Psoas muscle (tissue), 8 donors: ENCODE measurements around the gene C21orf58. TPM values are rescaled to one million over a fixed set of nuclear protein-coding genes. Genes with fewer than 3 reads are reported as not detected.
"Not testable (repeated sequence)": the region's sequence is repeated elsewhere in the genome, so short reads cannot be mapped to it uniquely, and the experiment has no call there.

ENCODE experiments used
- ATAC-seq, 4 donors: fragments of 200-7000 bp; cut with Tn5 transposase; one replicate each; pipeline ENCODE4 v1.9.1; 2020; ENCODE audit warnings: moderate library complexity in 3 of 4, mild to moderate bottlenecking in 2 of 4
- DNase-seq, 2 donors: peaks; one replicate each; pipeline ENCODE4 v3.0.0-alpha.2; 2020
- H3K27ac ChIP-seq: fragments of 200-600 bp; one replicate; pipeline ENCODE4 v1.8.0; 2022
- H3K27me3 ChIP-seq, 3 donors: fragments of 200-600 bp in 1 of 3; one replicate each; pipeline versions ENCODE4 v1.6.1 to v1.8.0; 2013 to 2022; ENCODE audit warnings: low read length in 2 of 3, mild to moderate bottlenecking in 2 of 3, moderate library complexity in 1 of 3; ENCODE audit not compliant: insufficient read depth in 3 of 3
- H3K36me3 ChIP-seq, 2 donors: fragments of 200-600 bp in 1 of 2; one replicate each; pipeline versions ENCODE4 v1.6.1 to v1.8.0; 2013 to 2022; ENCODE audit warnings: low read depth in 1 of 2, mild to moderate bottlenecking in 1 of 2, moderate library complexity in 1 of 2; ENCODE audit not compliant: insufficient read depth in 1 of 2
- H3K4me1 ChIP-seq: fragments of 200-600 bp; one replicate; pipeline ENCODE4 v1.8.0; 2022
- H3K4me3 ChIP-seq: fragments of 200-600 bp; one replicate; pipeline ENCODE4 v1.8.0; 2022; ENCODE audit warnings: mild to moderate bottlenecking
- H3K9me3 ChIP-seq: fragments of 200-600 bp; one replicate; pipeline ENCODE4 v1.8.0; 2022
- WGBS, 3 donors: extraction: QIAGEN DNeasy Blood & Tissue Kit; methylation state at CpG; one replicate each; pipeline versions ENCODE4 v1.1.6 to v1.1.7; 2013; 5-methylcytosine and 5-hydroxymethylcytosine counted together
- intact Hi-C, 2 donors: fragments of 100-400 bp; cut with DNase I; formaldehyde crosslinking; loops; one replicate each; pipeline versions ENCODE4 v1.11.0 to v1.14.2; 2022
- long read RNA-seq, 2 donors: library from polyadenylated mRNA; unstranded; transcript quantifications; one replicate each; pipeline ENCODE4 v2.0.0, GENCODE V29; 2021
- polyA plus RNA-seq, 3 donors: library from polyadenylated mRNA; stranded (reverse); fragments of 200-250 nt; gene quantifications; one replicate each; pipeline ENCODE4 v1.2.3, GENCODE V29; 2013
- total RNA-seq, 4 donors: library from RNA; stranded (reverse); fragmentation: NEBNext Ultra II Directional in 2 of 4; extraction: Animal tissue kit (Norgen Biotek cat#: 25700) in 2 of 4; gene quantifications; one replicate each; pipeline versions ENCODE4 v1.2.1 to v1.2.4, GENCODE V29; 2021 to 2023
- TF ChIP-seq, protein P1 (sequence below): fragments of 200-600 bp; IDR thresholded peaks from one replicate; pipeline ENCODE4 v1.8.0; 2022; ENCODE audit warnings: antibody characterized with exemption
- donor health status: healthy with polysubstance abuse.
- donor health status: DM: no; HTN: no; CAD: no; lungs with moderate emphysema.
- donor health status: Bipolar disorder and iron deficiency.
- donor health status: healthy.
- donor health status: DM: yes; HTN: yes; CAD: no.
- donor health status: DM: no; HTN: no; CAD: no.
- donor health status: DM: no; HTN: no; CAD: no.
- donor health status: DM: yes; HTN: yes; CAD: no.

Gene C21orf58
- 1 to 10 TPM in 3 of 4 donors, under 1 TPM in 1; 0.49 to 3.0 (median 1.1) TPM for total RNA-seq
- polyA plus RNA-seq, result 1 to 10 TPM in 1 of 3 donors, under 1 TPM in 2; 0.38 to 2.3 (median 0.47) TPM
- long read RNA-seq, donor 1, result 0 reads
- long read RNA-seq, donor 2, partial matches to known transcripts, result 0 of 2 reads
- long read RNA-seq, donor 2, other reads (novel, unspliced or antisense), result 2 of 2 reads

DNA sequence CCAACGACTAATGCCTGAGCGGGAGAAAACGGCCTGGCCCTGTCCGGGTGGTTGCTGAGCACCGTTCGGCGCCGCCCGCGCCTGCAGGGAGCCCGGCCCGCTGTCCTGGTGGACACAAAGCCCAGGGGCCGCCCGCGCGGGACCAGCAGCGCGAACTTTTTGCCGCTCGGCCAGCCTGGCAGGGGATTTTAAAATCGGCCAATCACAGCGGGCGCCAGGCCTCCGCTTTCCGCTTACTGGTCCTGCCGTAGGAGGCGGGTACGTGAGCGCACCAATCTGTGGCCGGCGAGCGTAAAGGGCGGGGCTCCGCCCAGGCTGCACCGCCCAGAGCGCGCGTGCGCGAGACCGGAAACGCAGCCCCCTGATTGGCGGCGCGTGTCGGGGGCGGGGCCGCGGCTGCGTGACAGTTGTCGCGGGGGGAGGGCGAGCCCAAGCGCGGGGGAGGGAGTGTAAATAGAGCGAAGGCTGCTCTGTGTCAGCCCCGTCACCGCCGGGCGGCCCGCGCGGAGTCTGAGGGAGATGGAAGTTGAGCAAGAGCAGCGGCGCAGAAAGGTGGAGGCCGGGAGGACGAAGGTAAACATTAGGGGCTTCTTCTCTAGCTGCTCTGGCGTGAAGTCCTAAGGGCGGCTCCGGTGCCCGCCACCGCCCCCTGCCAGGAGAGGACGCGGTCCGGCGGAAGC is at the start of gene C21orf58, which contains the start of gene PCNT:
TSS of gene C21orf58 (minus strand) at position 161 of the 680 bp plus-strand sequence. CDS start 1,132 bp downstream, outside the sequence.
TSS of gene PCNT (plus strand) at position 447 of the 680 bp plus-strand sequence. CDS start at position 520, 73 bp downstream.
- no peaks in the 10 kb centered on the region for H3K9me3 ChIP-seq
- no peaks in the 10 kb centered on the region for H3K27me3 ChIP-seq
- intact Hi-C loops, result loop anchor here in 1 of 2 donors (10.0 kb wide), 1 partner anchor 139 kb away; the partner anchor contains the start of gene SPATC1L
- peaks cover 24% of the 10 kb centered on the region for H3K4me1 ChIP-seq
- peak; percentile 93 to 95 (median 94) for ATAC-seq
- peak; percentile 98 to 99 for DNase-seq
- peaks cover 0 to 24% of the 10 kb centered on the region in 2 donors for H3K36me3 ChIP-seq
- WGBS, 3 donors, result 0 to 1% (median 0%) methylated on average over 57 to 76 of the region's 76 CpGs
- TF ChIP-seq, protein P1, sequence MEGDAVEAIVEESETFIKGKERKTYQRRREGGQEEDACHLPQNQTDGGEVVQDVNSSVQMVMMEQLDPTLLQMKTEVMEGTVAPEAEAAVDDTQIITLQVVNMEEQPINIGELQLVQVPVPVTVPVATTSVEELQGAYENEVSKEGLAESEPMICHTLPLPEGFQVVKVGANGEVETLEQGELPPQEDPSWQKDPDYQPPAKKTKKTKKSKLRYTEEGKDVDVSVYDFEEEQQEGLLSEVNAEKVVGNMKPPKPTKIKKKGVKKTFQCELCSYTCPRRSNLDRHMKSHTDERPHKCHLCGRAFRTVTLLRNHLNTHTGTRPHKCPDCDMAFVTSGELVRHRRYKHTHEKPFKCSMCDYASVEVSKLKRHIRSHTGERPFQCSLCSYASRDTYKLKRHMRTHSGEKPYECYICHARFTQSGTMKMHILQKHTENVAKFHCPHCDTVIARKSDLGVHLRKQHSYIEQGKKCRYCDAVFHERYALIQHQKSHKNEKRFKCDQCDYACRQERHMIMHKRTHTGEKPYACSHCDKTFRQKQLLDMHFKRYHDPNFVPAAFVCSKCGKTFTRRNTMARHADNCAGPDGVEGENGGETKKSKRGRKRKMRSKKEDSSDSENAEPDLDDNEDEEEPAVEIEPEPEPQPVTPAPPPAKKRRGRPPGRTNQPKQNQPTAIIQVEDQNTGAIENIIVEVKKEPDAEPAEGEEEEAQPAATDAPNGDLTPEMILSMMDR, result no peak
- peak within 1 kb of the TSS; percentile 94 for H3K27ac ChIP-seq
- H3K4me3 ChIP-seq, result peak within 1 kb of the TSS; percentile 77

DNA sequence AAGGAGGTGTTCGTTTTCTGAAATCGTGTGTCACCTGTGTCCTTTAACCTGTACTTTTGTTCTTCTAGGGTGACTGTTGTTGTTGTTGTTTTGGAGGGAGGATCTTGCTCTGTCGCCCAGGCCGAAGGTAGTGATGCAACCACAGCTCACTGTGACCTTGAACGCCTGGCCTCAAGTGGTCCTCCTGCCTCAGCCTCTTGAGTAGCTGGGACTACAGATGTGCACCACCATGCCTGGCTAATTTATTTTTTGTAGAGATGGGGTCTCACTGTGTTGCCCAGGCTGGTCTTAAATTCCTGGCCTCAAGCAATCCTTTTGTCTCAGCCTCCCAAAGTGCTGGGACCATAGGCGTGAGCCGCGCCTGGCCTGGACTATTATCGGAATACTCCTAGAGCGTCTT is 49.3 kb upstream of the C21orf58 start:
- H3K4me3 ChIP-seq, DNase-seq, ATAC-seq, intact Hi-C loops, H3K9me3 ChIP-seq, H3K27me3 ChIP-seq: not testable (repeated sequence)
- Histone ChIP-seq H3K27ac (peak overlapping the region; percentile 96), H3K36me3 (peaks cover 2 to 38% of the 10 kb centered on the region in 2 donors), H3K4me1 (peaks cover 50% of the 10 kb centered on the region)
- 75 to 87% (median 79%) methylated on average over 10 of the region's 10 CpGs for WGBS, 3 donors

DNA sequence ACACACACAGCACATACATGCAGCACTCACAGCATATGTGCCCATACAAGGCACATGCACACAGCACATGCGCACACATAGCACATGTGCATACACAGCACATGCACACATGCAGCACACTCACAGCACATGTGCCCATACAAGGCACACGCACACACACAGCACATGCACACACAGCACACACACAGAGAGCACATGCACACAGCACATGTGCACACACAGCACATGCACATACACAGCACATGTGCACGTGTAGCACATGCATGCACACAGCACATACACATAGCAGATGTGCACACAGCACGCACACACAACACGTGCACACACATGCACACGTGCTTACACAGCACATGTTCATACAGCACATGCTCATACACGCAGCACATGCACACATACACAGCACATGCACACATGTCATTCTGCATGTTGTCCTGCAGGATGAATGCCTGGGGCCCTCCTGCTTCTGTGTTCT is 48.4 kb upstream of the C21orf58 start:
- WGBS, 3 donors, result 92 to 97% (median 94%) methylated on average over 7 of the region's 7 CpGs
- no peak for ATAC-seq
- H3K9me3 ChIP-seq, result no peaks in the 10 kb centered on the region
- peaks cover 48% of the 10 kb centered on the region for H3K4me1 ChIP-seq
- intact Hi-C loops, result no loop called here
- peak overlapping the region; percentile 96 for H3K27ac ChIP-seq
- TF ChIP-seq, protein P1, result no peak
- peaks cover 2 to 47% of the 10 kb centered on the region in 2 donors for H3K36me3 ChIP-seq
- H3K4me3 ChIP-seq, result no peak overlapping the region
- H3K27me3 ChIP-seq, result no peaks in the 10 kb centered on the region
- DNase-seq, result no peak

DNA sequence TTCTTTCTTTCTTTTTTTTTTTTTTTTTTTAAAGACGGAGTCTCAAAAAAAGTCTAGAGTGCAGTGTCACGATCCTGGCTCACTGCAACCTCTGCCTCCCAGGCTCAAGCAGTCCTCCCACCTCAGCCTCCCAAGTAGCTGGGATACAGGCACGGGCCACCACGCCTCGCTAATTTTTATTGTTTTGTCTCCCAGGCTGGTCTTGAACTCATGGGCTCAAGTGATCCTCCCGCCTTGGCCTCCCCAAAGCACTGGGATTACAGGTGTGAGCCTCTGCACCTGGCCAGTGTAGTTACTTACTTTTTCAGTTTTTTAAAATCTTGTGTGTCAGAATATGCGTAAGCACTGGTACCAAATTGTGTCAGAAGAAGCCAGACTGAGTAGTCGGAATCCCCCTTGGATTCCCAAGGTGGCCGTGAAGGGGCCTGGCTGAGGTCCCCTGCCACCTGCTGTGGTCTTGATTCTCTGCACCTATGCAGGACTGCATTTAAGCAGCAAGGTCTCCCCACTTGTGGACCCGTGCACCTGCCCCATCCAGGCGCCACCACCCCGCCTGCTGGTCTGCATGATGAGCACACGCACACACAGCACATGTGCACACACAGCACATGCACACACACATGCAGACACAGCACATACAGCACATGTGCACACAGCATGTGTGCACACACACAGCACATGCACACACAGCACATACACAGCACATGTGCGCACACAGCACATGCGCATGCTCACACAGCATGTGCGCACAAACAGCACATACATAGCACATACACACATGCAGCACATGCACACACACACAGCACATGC is 47.7 kb upstream of the C21orf58 start:
- TF ChIP-seq, protein P1, result no peak
- H3K36me3 ChIP-seq, result peaks cover 5 to 54% of the 10 kb centered on the region in 2 donors
- no peak overlapping the region for H3K27ac ChIP-seq
- H3K4me1 ChIP-seq, result peaks cover 47% of the 10 kb centered on the region
- H3K27me3 ChIP-seq, result no peaks in the 10 kb centered on the region
- WGBS, 3 donors, result 85 to 91% (median 89%) methylated on average over 16 of the region's 16 CpGs
- H3K4me3 ChIP-seq, result no peak overlapping the region
- H3K9me3 ChIP-seq, result no peaks in the 10 kb centered on the region
- peak in 1 of 2 donors; percentile 63 for DNase-seq
- no peak for ATAC-seq
- intact Hi-C loops, result no loop called here
